ENCODE results near the gene RO60.

- TF ChIP-seq POLR2A (IDR thresholded peaks at IDR 0.05; ENCODE audit: low read depth, low read length) (no peak), POLR2AphosphoS5 (IDR thresholded peaks at IDR 0.05; ENCODE audit: low read depth, low read length) (no peak)
Measured at GRCh38 chr1:193086342-193086741, 26.9 kb downstream of the RO60 start.

All from GM12891 (cell line).